ENCODE results near the gene MT3. TPM values are rescaled to one million over a fixed set of nuclear protein-coding genes. Genes with fewer than 3 reads are reported as not detected.

The MT3 gene
- total RNA-seq, 1 experiment from 2014 or later, result 0.77 TPM

DNA sequence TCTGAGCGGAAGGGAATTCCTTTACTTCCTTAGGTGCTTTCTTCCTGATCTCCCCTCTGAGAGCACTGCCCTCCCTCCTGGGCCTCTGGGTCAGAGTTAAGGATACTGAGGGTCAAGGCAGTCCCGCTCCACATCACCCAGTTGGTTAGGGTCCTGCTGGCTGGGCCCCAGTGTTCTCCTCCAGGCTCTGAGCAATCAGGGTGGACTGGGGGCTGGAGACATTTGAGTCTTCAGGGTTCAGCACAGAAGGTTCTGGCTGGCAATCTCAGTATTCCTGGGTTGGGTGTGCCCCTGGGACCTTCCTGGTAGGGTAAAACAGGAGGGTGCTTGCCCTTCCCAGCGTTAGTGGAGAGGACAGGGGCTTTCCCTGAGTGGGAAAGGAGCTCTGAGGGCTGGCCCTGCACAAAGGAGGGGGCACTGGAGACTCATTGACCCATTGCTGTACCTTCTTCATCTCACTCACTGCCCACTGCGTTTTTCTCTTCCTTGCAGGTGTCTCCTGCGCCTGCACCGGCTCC is 43.6 kb downstream of the MT3 start (continued):
- no peak for TF ChIP-seq MLX (CRISPR knock-in tag; IDR thresholded peaks at IDR 0.05)

DNA sequence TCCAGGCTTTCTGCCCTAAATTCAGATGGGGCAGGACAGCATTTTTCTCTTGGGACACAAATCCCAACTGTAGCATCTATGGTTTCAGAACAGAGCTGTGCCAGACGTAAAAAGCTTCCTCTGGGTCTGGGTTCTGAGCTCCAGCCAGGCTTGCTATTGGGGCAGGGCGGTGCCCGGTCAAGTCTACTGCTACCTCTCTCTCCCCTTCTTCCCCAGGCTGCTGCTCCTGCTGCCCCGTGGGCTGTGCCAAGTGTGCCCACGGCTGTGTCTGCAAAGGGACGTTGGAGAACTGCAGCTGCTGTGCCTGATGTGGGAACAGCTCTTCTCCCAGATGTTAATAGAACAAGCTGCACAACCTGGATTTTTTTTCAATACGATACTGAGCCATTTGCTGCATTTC is 44.2 kb downstream of the MT3 start:
- H3K9me3 Mint-ChIP-seq, result no peaks in the 10 kb centered on the region
- H3K27ac Mint-ChIP-seq, result no peak overlapping the region
- H3K36me3 Mint-ChIP-seq, result peaks cover 6% of the 10 kb centered on the region; the same call in 1 of the 2 replicates
- no peak overlapping the region for H3K4me3 Mint-ChIP-seq
- ATAC-seq, result no peak
- peaks cover 30% of the 10 kb centered on the region for H3K4me1 Mint-ChIP-seq
- H3K27me3 Mint-ChIP-seq (ENCODE audit: low read depth), result peaks cover 100% of the 10 kb centered on the region
- DNase-seq (ENCODE audit: low spot score), result no peak
- POLR2A ChIA-PET, result interaction anchor here (0.6 to 5.1 kb wide), 2 partner anchors 8 to 10 kb away, joined by 3 to 24 read pairs; partner anchors contain the start of gene MT1E
- CTCF ChIA-PET, result interaction anchor here (0.8 kb wide), 1 partner anchor 30 kb away, joined by 3 read pairs; no protein-coding TSS in a partner anchor
- TF ChIP-seq ZNF121 (CRISPR knock-in tag; IDR thresholded peaks at IDR 0.05), result no peak
- TF ChIP-seq ZNF416 (CRISPR knock-in tag; IDR thresholded peaks at IDR 0.05), result no peak
- TF ChIP-seq ESRRA (CRISPR knock-in tag; IDR thresholded peaks at IDR 0.05; ENCODE audit: borderline replicate concordance), result no peak
- TF ChIP-seq, protein P1, sequence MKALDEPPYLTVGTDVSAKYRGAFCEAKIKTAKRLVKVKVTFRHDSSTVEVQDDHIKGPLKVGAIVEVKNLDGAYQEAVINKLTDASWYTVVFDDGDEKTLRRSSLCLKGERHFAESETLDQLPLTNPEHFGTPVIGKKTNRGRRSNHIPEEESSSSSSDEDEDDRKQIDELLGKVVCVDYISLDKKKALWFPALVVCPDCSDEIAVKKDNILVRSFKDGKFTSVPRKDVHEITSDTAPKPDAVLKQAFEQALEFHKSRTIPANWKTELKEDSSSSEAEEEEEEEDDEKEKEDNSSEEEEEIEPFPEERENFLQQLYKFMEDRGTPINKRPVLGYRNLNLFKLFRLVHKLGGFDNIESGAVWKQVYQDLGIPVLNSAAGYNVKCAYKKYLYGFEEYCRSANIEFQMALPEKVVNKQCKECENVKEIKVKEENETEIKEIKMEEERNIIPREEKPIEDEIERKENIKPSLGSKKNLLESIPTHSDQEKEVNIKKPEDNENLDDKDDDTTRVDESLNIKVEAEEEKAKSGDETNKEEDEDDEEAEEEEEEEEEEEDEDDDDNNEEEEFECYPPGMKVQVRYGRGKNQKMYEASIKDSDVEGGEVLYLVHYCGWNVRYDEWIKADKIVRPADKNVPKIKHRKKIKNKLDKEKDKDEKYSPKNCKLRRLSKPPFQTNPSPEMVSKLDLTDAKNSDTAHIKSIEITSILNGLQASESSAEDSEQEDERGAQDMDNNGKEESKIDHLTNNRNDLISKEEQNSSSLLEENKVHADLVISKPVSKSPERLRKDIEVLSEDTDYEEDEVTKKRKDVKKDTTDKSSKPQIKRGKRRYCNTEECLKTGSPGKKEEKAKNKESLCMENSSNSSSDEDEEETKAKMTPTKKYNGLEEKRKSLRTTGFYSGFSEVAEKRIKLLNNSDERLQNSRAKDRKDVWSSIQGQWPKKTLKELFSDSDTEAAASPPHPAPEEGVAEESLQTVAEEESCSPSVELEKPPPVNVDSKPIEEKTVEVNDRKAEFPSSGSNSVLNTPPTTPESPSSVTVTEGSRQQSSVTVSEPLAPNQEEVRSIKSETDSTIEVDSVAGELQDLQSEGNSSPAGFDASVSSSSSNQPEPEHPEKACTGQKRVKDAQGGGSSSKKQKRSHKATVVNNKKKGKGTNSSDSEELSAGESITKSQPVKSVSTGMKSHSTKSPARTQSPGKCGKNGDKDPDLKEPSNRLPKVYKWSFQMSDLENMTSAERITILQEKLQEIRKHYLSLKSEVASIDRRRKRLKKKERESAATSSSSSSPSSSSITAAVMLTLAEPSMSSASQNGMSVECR (CRISPR knock-in tag; IDR thresholded peaks at IDR 0.05; ENCODE audit: borderline replicate concordance), result no peak
- TF ChIP-seq, protein P2, sequence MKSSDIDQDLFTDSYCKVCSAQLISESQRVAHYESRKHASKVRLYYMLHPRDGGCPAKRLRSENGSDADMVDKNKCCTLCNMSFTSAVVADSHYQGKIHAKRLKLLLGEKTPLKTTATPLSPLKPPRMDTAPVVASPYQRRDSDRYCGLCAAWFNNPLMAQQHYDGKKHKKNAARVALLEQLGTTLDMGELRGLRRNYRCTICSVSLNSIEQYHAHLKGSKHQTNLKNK (CRISPR knock-in tag; IDR thresholded peaks at IDR 0.05), result no peak
- no peak for TF ChIP-seq NR1H2 (CRISPR knock-in tag; IDR thresholded peaks at IDR 0.05)
- TF ChIP-seq, protein P3, sequence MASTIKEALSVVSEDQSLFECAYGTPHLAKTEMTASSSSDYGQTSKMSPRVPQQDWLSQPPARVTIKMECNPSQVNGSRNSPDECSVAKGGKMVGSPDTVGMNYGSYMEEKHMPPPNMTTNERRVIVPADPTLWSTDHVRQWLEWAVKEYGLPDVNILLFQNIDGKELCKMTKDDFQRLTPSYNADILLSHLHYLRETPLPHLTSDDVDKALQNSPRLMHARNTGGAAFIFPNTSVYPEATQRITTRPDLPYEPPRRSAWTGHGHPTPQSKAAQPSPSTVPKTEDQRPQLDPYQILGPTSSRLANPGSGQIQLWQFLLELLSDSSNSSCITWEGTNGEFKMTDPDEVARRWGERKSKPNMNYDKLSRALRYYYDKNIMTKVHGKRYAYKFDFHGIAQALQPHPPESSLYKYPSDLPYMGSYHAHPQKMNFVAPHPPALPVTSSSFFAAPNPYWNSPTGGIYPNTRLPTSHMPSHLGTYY (CRISPR knock-in tag; IDR thresholded peaks at IDR 0.05), result no peak
- TF ChIP-seq ZNF396 (CRISPR knock-in tag; IDR thresholded peaks at IDR 0.05; ENCODE audit: borderline replicate concordance), result no peak
- no peak for TF ChIP-seq E2F1 (CRISPR knock-in tag; IDR thresholded peaks at IDR 0.05)
- no peak for TF ChIP-seq FOXJ3 (CRISPR knock-in tag; IDR thresholded peaks at IDR 0.05; ENCODE audit: borderline replicate concordance)
- no peak for TF ChIP-seq NFE2L1 (CRISPR knock-in tag; IDR thresholded peaks at IDR 0.05)
- TF ChIP-seq FOXP1 (CRISPR knock-in tag; IDR thresholded peaks at IDR 0.05; ENCODE audit: borderline replicate concordance), result no peak
- TF ChIP-seq ZNF423 (CRISPR knock-in tag; IDR thresholded peaks at IDR 0.05), result no peak
- TF ChIP-seq, protein P4, sequence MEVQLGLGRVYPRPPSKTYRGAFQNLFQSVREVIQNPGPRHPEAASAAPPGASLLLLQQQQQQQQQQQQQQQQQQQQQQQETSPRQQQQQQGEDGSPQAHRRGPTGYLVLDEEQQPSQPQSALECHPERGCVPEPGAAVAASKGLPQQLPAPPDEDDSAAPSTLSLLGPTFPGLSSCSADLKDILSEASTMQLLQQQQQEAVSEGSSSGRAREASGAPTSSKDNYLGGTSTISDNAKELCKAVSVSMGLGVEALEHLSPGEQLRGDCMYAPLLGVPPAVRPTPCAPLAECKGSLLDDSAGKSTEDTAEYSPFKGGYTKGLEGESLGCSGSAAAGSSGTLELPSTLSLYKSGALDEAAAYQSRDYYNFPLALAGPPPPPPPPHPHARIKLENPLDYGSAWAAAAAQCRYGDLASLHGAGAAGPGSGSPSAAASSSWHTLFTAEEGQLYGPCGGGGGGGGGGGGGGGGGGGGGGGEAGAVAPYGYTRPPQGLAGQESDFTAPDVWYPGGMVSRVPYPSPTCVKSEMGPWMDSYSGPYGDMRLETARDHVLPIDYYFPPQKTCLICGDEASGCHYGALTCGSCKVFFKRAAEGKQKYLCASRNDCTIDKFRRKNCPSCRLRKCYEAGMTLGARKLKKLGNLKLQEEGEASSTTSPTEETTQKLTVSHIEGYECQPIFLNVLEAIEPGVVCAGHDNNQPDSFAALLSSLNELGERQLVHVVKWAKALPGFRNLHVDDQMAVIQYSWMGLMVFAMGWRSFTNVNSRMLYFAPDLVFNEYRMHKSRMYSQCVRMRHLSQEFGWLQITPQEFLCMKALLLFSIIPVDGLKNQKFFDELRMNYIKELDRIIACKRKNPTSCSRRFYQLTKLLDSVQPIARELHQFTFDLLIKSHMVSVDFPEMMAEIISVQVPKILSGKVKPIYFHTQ (CRISPR knock-in tag; IDR thresholded peaks at IDR 0.05), result no peak
- no peak for TF ChIP-seq CBFB (CRISPR knock-in tag; IDR thresholded peaks at IDR 0.05; ENCODE audit: low read depth)
- TF ChIP-seq NFYB (CRISPR knock-in tag; conservative IDR thresholded peaks at IDR 0.05; ENCODE audit: low read depth), result no peak
- no peak for TF ChIP-seq E2F4 (CRISPR knock-in tag; IDR thresholded peaks at IDR 0.05; ENCODE audit: borderline replicate concordance, low read depth)
- no peak for TF ChIP-seq CDX4 (CRISPR knock-in tag; IDR thresholded peaks at IDR 0.05; ENCODE audit: borderline replicate concordance)
